NCI-H460 (cell line): ENCODE data around the gene IL19. TPM values are rescaled to one million over a fixed set of nuclear protein-coding genes. Genes with fewer than 3 reads are reported as not detected.
A peak's percentile ranks its signal among the peaks of the same experiment; 100 is the strongest.

Experiments
- DNase-seq: peaks from one replicate; pipeline ENCODE4 v3.0.0-alpha.2; 2016; ENCODE audit warnings: low read depth; ENCODE audit errors: extremely low read depth
- small RNA-seq, 2 experiments: library from RNA; depleted of rRNA; stranded (forward); fragments of <200 nt; gene quantifications; one replicate each; pipeline ENCODE3, GENCODE V24; 2014
- total RNA-seq: library from RNA; depleted of rRNA; stranded (reverse); fragments of >200 nt; shearing (Covaris generic); gene quantifications from 2 replicates; pipeline ENCODE4 v1.2.3, GENCODE V29; 2014; rRNA removed

The IL19 gene
- total RNA-seq, 1 experiment from 2014 or later = not detected

DNA sequence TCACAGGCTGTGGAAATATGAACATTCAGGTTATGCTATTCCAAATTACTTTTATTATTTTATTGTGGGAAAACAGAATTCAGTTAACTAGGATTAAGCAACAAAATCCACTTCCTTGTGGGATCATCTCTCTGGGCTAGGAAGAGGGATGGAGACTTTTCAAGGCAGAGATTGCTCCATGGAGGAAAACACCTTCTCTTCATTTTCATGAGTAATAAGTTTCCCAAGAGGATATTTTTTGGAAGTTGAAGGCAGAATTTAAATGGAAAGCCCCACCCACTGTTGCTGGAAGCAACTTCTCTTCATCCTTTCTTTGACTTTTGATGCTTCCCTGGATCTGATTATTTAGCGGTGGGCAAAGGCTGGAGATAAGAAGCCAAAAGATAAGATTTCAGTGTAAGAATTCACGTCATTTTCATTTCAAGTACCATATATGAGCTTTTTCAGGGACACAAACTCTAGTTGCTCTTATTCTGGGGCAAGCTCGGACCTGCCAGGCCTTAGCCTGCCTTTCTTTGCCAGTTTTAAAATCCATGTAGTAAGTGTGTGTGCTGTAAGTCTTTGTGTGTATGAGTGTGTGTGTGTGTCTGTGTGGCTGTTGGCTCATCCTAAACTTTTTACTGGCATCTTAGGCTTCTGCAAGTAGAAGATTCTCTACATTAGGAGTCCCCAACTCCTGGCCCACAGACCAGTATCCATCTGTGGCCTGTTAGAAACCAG is 114.9 kb downstream of the IL19 start:
- DNase-seq = no peak

DNA sequence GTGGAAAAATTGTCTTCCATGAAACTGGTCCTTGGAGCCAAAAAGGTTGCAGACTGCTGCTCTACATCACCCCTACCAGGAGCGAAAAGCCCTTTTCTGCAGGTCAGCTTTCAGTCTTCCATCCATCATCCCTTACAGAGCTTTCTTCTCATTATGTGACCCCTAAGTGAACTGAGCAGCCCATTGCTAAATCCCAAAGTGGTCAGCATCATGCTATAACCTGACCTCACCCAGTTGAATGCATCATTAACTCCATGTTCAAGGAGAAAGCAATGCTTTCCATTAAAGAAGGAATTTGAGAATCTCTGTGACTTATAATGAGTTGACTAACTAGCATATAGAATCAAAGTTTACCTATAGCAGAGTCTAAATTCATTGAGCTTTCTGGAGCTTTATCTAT is 116.3 kb downstream of the IL19 start:
- DNase-seq = no peak

DNA sequence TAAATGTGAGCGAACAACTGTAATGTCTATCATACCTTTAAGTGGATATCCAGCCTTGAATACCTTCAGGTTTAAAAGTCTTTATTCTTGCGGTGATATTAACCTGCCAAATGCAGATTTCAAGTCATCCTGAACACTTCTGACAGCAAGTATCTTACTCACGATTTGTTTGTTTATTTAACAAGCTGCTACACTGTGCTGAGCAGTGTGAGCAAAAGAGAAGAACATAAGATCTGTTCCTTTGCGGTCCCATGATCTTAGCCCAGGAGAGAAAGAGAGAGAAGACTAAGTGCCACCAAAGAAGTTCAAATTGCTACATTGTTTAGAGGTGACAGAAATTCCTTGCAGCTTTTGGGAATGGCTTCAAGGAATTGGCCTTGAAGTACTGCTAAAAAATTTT is 117.1 kb downstream of the IL19 start:
- DNase-seq = no peak

DNA sequence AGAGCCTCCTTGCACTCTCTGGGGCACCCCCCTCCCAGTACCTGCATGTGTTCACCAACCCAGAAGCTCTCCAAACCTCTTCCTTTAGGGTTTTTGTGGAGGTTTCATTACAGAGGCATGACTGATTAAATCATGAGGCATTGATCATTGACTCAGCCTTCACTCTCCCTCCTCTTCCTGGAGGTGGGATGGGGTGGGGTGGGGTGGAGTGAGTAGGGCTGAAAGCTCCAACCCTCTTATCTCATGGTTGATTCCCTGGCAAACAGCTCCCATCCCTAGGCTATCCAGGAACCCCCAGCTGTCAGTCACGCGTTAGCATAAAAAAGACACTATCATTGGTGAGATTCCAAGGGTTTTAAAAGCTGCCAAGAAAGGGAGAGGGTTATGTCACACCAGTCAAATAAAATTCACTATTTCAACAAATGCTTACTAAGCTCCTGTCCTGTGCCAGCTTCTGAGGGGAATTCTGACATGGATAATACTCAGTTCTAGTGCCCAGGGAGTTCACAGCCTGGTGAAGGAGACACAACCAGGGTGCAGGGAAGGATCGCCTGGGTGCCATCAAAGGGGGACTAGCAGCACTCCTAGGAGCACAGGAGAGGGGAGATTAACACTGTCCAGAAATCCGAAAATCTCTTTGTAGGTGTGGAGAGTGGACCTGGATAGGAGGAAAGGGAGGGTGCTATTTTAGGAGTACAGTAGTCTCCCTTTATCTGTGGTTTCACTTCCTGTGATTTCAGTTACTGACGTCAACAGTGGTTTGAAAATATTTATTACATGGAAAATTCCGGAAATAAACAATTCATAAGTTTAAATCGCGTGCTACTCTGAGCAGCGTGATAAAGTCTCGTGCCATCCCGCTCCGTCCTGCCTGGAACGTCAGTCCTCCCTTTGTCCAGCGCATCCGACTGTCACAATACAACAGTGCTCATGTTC is 119.8 kb downstream of the IL19 start:
- DNase-seq = peak; percentile 75

DNA sequence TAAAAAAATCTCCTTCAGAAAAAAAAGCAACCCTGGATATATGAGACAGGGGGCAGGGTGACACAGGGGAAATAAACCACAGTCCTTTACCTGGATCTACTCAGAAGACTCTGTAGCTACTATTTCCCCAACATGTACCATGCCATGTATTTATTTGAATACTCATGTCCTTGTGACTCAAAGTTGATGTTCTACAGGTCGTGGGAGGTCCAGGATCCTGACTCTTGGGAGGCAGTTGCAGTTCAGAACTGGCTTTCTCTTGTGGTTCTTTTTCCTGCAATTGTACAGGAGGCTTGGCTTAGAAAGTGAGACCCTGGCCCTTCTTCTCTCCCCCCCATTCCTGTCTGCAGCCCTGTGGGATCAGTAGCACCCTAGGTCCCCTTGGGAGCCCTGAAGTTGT is 120.8 kb downstream of the IL19 start:
- DNase-seq = no peak

Small RNA genes within 50 kb of the gene (small RNA-seq; reads per million reads assigned to genes)
- 0 reads per million in 2 experiments for gene RF00019

Other genes starting within 250 kb of the IL19 start
- 101 and 114 TPM in 2 replicates for gene EIF2D, start 158.3 kb upstream of the IL19 start, total RNA-seq
- gene DYRK3, start 135.2 kb upstream of the IL19 start, total RNA-seq = 14.1 and 15.5 TPM in 2 replicates
- gene MAPKAPK2, start 85.9 kb upstream of the IL19 start, total RNA-seq = 32.1 and 34.3 TPM in 2 replicates
- gene IL10, start 1.7 kb downstream of the IL19 start, total RNA-seq = not detected in 2 replicates
- gene IL20, start 94.8 kb downstream of the IL19 start, total RNA-seq = not detected in 2 replicates
- gene IL24, start 126.7 kb downstream of the IL19 start, total RNA-seq = not detected in 2 replicates
- not detected in 2 replicates for gene FCMR, start 151.2 kb downstream of the IL19 start, total RNA-seq
- gene PIGR, start 175.7 kb downstream of the IL19 start, total RNA-seq = not detected in 2 replicates
- not detected in 2 replicates for gene FCAMR, start 199.7 kb downstream of the IL19 start, total RNA-seq